ENCODE data around the gene KCNJ15. TPM values are rescaled to one million over a fixed set of nuclear protein-coding genes. Genes with fewer than 3 reads are reported as not detected.

Gene KCNJ15
- total RNA-seq, 1 experiment from 2014 or later: 0.13 TPM

- no peak for ATAC-seq
- CTCF ChIA-PET: no interaction called here
- no peak for TF ChIP-seq POLR2AphosphoS5 (IDR thresholded peaks at IDR 0.05; ENCODE audit: low read depth, low read length)
- TF ChIP-seq, protein P1, sequence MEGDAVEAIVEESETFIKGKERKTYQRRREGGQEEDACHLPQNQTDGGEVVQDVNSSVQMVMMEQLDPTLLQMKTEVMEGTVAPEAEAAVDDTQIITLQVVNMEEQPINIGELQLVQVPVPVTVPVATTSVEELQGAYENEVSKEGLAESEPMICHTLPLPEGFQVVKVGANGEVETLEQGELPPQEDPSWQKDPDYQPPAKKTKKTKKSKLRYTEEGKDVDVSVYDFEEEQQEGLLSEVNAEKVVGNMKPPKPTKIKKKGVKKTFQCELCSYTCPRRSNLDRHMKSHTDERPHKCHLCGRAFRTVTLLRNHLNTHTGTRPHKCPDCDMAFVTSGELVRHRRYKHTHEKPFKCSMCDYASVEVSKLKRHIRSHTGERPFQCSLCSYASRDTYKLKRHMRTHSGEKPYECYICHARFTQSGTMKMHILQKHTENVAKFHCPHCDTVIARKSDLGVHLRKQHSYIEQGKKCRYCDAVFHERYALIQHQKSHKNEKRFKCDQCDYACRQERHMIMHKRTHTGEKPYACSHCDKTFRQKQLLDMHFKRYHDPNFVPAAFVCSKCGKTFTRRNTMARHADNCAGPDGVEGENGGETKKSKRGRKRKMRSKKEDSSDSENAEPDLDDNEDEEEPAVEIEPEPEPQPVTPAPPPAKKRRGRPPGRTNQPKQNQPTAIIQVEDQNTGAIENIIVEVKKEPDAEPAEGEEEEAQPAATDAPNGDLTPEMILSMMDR (IDR thresholded peaks at IDR 0.05): no peak
- no peaks in the 10 kb centered on the region for H3K9me3 ChIP-seq (ENCODE audit: control insufficient read depth, insufficient read depth, low read depth, low read length)
- no peaks in the 10 kb centered on the region; the same call in none of the 2 replicates for H3K27me3 ChIP-seq (ENCODE audit: control insufficient read depth, insufficient read depth, low read length)
- H3K4me3 ChIP-seq (ENCODE audit: low read depth in 2 of 2, low read length in 2 of 2): no peak overlapping the region
- H3K4me1 ChIP-seq (ENCODE audit: control insufficient read depth, insufficient read depth, low read length): no peaks in the 10 kb centered on the region
- no peak overlapping the region for H3K27ac ChIP-seq (ENCODE audit: low read length)
- no peaks in the 10 kb centered on the region for H3K36me3 ChIP-seq (ENCODE audit: control insufficient read depth, insufficient read depth, low read length)
- POLR2A ChIA-PET: no interaction called here
- in situ Hi-C loops (cut with HindIII; ENCODE audit: low pct_unique_long_range_greater_than_20kb, low sequenced_read_pairs) (no loop called here), intact Hi-C loops (cut with micrococcal nuclease; ENCODE audit: unreplicated experiment) (no loop called here)
- no peak for DNase-seq (ENCODE audit: low read depth, low spot score)
- no TSS peak for BruUV-seq (replicated peaks)
Measured at GRCh38 chr21:38308532-38309119, 51.8 kb downstream of the KCNJ15 start.

DNA sequence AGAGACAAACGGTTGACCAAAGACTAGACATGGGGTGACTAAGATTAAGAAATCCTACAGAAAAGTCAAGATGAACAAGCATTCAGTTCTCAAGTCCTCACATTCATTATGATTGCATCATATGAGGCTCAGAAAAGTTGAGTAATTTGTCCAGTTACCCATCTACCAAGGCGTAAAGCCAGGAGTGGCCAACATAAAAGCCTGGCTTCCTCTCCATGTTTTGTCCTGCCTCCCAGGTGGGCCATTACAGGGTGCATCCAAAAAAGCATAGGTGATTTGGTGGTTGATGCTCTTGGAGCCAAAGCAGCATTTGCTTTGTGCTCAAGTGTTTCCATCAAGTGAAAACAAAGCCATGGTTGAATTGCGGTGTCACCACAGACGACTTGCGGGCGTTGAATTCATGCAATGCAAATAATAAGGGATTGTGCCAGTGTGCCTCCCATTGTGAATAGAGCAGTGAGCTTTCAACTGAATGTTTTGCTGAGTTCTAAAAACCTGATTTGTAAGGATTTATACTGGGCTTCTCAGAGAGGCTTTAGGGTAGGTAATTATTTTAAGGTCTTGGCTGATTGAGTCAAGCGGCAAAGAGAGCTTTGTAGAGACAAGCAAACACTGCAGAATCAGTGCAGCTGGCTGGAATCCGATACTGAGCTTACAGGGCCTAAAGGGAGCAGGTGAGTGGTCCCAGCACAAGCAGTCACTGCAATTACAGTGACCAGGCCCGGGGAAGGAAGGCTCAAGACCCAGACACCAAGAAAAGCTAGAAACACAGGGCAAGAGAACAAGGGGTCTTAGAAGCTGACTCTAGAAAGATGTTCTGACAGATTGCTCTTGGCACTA, 54.1 kb downstream of the KCNJ15 start:
- Histone ChIP-seq H3K4me1 (ENCODE audit: control insufficient read depth, insufficient read depth, low read length) (no peaks in the 10 kb centered on the region), H3K27me3 (ENCODE audit: control insufficient read depth, insufficient read depth, low read length) (no peaks in the 10 kb centered on the region; the same call in none of the 2 replicates), H3K4me3 (ENCODE audit: low read depth in 2 of 2, low read length in 2 of 2) (no peak overlapping the region), H3K27ac (ENCODE audit: low read length) (no peak overlapping the region), H3K9me3 (ENCODE audit: control insufficient read depth, insufficient read depth, low read depth, low read length) (no peaks in the 10 kb centered on the region), H3K36me3 (ENCODE audit: control insufficient read depth, insufficient read depth, low read length) (no peaks in the 10 kb centered on the region)
- POLR2A ChIA-PET: no interaction called here
- CTCF ChIA-PET: no interaction called here
- DNase-seq (ENCODE audit: low read depth, low spot score) (no peak), ATAC-seq (no peak)
- TF ChIP-seq, protein P1 (IDR thresholded peaks at IDR 0.05): no peak
- TF ChIP-seq SIN3A (IDR thresholded peaks at IDR 0.05; ENCODE audit: borderline replicate concordance, insufficient read depth, low read depth, low read length) (no peak), POLR2AphosphoS5 (IDR thresholded peaks at IDR 0.05; ENCODE audit: low read depth, low read length) (no peak), TCF7L2 (IDR thresholded peaks at IDR 0.05; ENCODE audit: low read depth, low read length) (no peak)
- TF ChIP-seq, protein P2, sequence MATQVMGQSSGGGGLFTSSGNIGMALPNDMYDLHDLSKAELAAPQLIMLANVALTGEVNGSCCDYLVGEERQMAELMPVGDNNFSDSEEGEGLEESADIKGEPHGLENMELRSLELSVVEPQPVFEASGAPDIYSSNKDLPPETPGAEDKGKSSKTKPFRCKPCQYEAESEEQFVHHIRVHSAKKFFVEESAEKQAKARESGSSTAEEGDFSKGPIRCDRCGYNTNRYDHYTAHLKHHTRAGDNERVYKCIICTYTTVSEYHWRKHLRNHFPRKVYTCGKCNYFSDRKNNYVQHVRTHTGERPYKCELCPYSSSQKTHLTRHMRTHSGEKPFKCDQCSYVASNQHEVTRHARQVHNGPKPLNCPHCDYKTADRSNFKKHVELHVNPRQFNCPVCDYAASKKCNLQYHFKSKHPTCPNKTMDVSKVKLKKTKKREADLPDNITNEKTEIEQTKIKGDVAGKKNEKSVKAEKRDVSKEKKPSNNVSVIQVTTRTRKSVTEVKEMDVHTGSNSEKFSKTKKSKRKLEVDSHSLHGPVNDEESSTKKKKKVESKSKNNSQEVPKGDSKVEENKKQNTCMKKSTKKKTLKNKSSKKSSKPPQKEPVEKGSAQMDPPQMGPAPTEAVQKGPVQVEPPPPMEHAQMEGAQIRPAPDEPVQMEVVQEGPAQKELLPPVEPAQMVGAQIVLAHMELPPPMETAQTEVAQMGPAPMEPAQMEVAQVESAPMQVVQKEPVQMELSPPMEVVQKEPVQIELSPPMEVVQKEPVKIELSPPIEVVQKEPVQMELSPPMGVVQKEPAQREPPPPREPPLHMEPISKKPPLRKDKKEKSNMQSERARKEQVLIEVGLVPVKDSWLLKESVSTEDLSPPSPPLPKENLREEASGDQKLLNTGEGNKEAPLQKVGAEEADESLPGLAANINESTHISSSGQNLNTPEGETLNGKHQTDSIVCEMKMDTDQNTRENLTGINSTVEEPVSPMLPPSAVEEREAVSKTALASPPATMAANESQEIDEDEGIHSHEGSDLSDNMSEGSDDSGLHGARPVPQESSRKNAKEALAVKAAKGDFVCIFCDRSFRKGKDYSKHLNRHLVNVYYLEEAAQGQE (IDR thresholded peaks at IDR 0.05; ENCODE audit: insufficient read depth in 1 of 2, low read depth in 2 of 2, low read length in 1 of 2): no peak
- intact Hi-C loops (cut with micrococcal nuclease; ENCODE audit: unreplicated experiment) (no loop called here), in situ Hi-C loops (cut with HindIII; ENCODE audit: low pct_unique_long_range_greater_than_20kb, low sequenced_read_pairs) (no loop called here)
- no TSS peak for BruUV-seq (replicated peaks)
